OCI-LY1 (cell line): Measurements from ENCODE around the gene MIA3.

Source experiments
- H2AFZ ChIP-seq: fragments of 200-600 bp; sonication (generic), shearing (Covaris generic); 2 replicates; pipeline ENCODE4 v1.6.0; 2014; ENCODE audit warnings: antibody characterized with exemption, mild to moderate bottlenecking, low read length
- H3F3A ChIP-seq: fragments of 200-600 bp; sonication (generic), shearing (Covaris generic); 2 replicates; pipeline ENCODE4 v1.6.0; 2014; ENCODE audit warnings: mild to moderate bottlenecking, antibody characterized with exemption, low read length, moderate library complexity; ENCODE audit not compliant: insufficient read depth
- H3K27ac ChIP-seq: fragments of 200-600 bp; sonication (generic); 2 replicates; pipeline ENCODE4 v1.5.1; 2014; ENCODE audit warnings: low read length, mixed run types, mild to moderate bottlenecking, low read depth; ENCODE audit not compliant: poor library complexity, severe bottlenecking
- H3K27me3 ChIP-seq: fragments of 200-600 bp; sonication (generic); 2 replicates; pipeline ENCODE4 v1.6.0; 2014; ENCODE audit warnings: antibody characterized with exemption, mild to moderate bottlenecking, low read length, moderate library complexity; ENCODE audit not compliant: insufficient read depth
- H3K36me3 ChIP-seq: fragments of 200-600 bp; sonication (generic); 2 replicates; pipeline ENCODE4 v1.6.1; 2014; ENCODE audit warnings: mild to moderate bottlenecking, antibody characterized with exemption, low read length, moderate library complexity, mixed read lengths; ENCODE audit not compliant: insufficient read depth
- H3K4me1 ChIP-seq: fragments of 200-600 bp; sonication (generic); 2 replicates; pipeline ENCODE4 v1.5.1; 2014; ENCODE audit warnings: mild to moderate bottlenecking, low read length, moderate library complexity; ENCODE audit not compliant: insufficient read depth, severe bottlenecking
- H3K4me2 ChIP-seq: fragments of 200-600 bp; sonication (generic), shearing (Covaris generic); 2 replicates; pipeline ENCODE4 v1.6.1; 2014; ENCODE audit warnings: low read length
- H3K4me3 ChIP-seq: fragments of 200-600 bp; sonication (generic); 2 replicates; pipeline ENCODE4 v1.5.1; 2014; ENCODE audit warnings: low read length, low read depth, mild to moderate bottlenecking, mixed read lengths; ENCODE audit not compliant: poor library complexity, severe bottlenecking
- H3K79me2 ChIP-seq: fragments of 200-600 bp; shearing (Covaris generic); 2 replicates; pipeline ENCODE4 v1.6.1; 2016; ENCODE audit warnings: mixed run types, low read length, mixed read lengths; ENCODE audit not compliant: insufficient read depth
- H3K9ac ChIP-seq: fragments of 200-600 bp; sonication (generic), shearing (Covaris generic); 2 replicates; pipeline ENCODE4 v1.6.1; 2014; ENCODE audit warnings: mild to moderate bottlenecking, low read length, mixed read lengths
- H3K9me2 ChIP-seq: fragments of 200-600 bp; sonication (generic), shearing (Covaris generic); 2 replicates; pipeline ENCODE4 v1.6.1; 2014; ENCODE audit warnings: low read depth, mild to moderate bottlenecking, low read length, mixed read lengths
- H3K9me3 ChIP-seq: fragments of 200-600 bp; shearing (Covaris generic); 2 replicates; pipeline ENCODE4 v1.6.1; 2014; ENCODE audit warnings: low read length, mixed read lengths
- H4K20me1 ChIP-seq: fragments of 200-600 bp; sonication (generic), shearing (Covaris generic); 2 replicates; pipeline ENCODE4 v1.6.0; 2016; ENCODE audit warnings: mild to moderate bottlenecking, low read length; ENCODE audit not compliant: insufficient read depth
- EZH2 ChIP-seq: fragments of 200-600 bp; sonication (generic), shearing (Covaris generic); IDR thresholded peaks from 2 replicates; pipeline ENCODE4 v1.8.0; 2017; ENCODE audit warnings: borderline replicate concordance, mixed run types, mild to moderate bottlenecking, antibody characterized with exemption, low read length, moderate library complexity, mixed read lengths
- TF ChIP-seq, protein P1 (sequence below): fragments of 200-600 bp; sonication (generic), shearing (Covaris generic); IDR thresholded peaks from 2 replicates; pipeline ENCODE4 v1.5.1; 2017; ENCODE audit warnings: mild to moderate bottlenecking, antibody characterized with exemption, low read length, moderate library complexity, mixed read lengths

Gene MIA3

GRCh38 chr1:222656391-222657155, 38.7 kb downstream of the MIA3 start:
- H3F3A ChIP-seq, result no peaks in the 10 kb centered on the region
- H4K20me1 ChIP-seq, result no peaks in the 10 kb centered on the region
- H3K4me1 ChIP-seq, result peaks cover 16% of the 10 kb centered on the region
- H3K27ac ChIP-seq, result no peak overlapping the region
- H3K9me3 ChIP-seq, result no peaks in the 10 kb centered on the region
- H2AFZ ChIP-seq, result no peak overlapping the region
- peaks cover 98% of the 10 kb centered on the region for H3K36me3 ChIP-seq
- H3K4me3 ChIP-seq, result no peak overlapping the region
- no peak for TF ChIP-seq EZH2
- no peak overlapping the region for H3K9ac ChIP-seq
- no peaks in the 10 kb centered on the region for H3K79me2 ChIP-seq
- H3K27me3 ChIP-seq, result no peaks in the 10 kb centered on the region
- H3K9me2 ChIP-seq, result no peaks in the 10 kb centered on the region
- H3K4me2 ChIP-seq, result no peak overlapping the region

GRCh38 chr1:222657899-222658298, 40.0 kb downstream of the MIA3 start:
- no peak overlapping the region for H3K4me2 ChIP-seq
- H3F3A ChIP-seq, result no peaks in the 10 kb centered on the region
- H3K36me3 ChIP-seq, result peaks cover 98% of the 10 kb centered on the region
- H3K9me3 ChIP-seq, result no peaks in the 10 kb centered on the region
- H3K4me3 ChIP-seq, result no peak overlapping the region
- H3K27ac ChIP-seq, result no peak overlapping the region
- TF ChIP-seq EZH2, result no peak
- TF ChIP-seq, protein P1, sequence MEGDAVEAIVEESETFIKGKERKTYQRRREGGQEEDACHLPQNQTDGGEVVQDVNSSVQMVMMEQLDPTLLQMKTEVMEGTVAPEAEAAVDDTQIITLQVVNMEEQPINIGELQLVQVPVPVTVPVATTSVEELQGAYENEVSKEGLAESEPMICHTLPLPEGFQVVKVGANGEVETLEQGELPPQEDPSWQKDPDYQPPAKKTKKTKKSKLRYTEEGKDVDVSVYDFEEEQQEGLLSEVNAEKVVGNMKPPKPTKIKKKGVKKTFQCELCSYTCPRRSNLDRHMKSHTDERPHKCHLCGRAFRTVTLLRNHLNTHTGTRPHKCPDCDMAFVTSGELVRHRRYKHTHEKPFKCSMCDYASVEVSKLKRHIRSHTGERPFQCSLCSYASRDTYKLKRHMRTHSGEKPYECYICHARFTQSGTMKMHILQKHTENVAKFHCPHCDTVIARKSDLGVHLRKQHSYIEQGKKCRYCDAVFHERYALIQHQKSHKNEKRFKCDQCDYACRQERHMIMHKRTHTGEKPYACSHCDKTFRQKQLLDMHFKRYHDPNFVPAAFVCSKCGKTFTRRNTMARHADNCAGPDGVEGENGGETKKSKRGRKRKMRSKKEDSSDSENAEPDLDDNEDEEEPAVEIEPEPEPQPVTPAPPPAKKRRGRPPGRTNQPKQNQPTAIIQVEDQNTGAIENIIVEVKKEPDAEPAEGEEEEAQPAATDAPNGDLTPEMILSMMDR, result no peak
- no peaks in the 10 kb centered on the region for H3K79me2 ChIP-seq
- no peaks in the 10 kb centered on the region for H3K9me2 ChIP-seq
- H3K4me1 ChIP-seq, result peaks cover 16% of the 10 kb centered on the region
- H3K9ac ChIP-seq, result no peak overlapping the region
- H3K27me3 ChIP-seq, result no peaks in the 10 kb centered on the region
- H2AFZ ChIP-seq, result no peak overlapping the region
- no peaks in the 10 kb centered on the region for H4K20me1 ChIP-seq

- Histone ChIP-seq H3K9me2 (no peaks in the 10 kb centered on the region), H3K27me3 (no peaks in the 10 kb centered on the region), H3K9ac (no peak overlapping the region), H4K20me1 (no peaks in the 10 kb centered on the region), H3K27ac (no peak overlapping the region), H3K4me1 (no peaks in the 10 kb centered on the region), H3K4me2 (no peak overlapping the region), H3K79me2 (no peaks in the 10 kb centered on the region), H3K9me3 (no peaks in the 10 kb centered on the region), H3F3A (no peaks in the 10 kb centered on the region), H3K36me3 (peaks cover 93% of the 10 kb centered on the region), H3K4me3 (no peak overlapping the region), H2AFZ (no peak overlapping the region)
- TF ChIP-seq, protein P1, result no peak
- no peak for TF ChIP-seq EZH2
Measured at GRCh38 chr1:222663431-222663934, 45.6 kb downstream of the MIA3 start.
